SK-N-SH treated with all-trans-retinoic acid at 6 μM for 48 hours (cell line): ENCODE measurements around the gene KCNJ18.
"Not testable (repeated sequence)": the region's sequence is repeated elsewhere in the genome, so short reads cannot be mapped to it uniquely, and the experiment has no call there.

Source experiments
- PATZ1 ChIP-seq: fragments of 250-450 bp; sonication (Bioruptor Pico); IDR thresholded peaks from 2 replicates; pipeline ENCODE4 v1.8.0; 2020; ENCODE audit warnings: mild to moderate bottlenecking, moderate library complexity, borderline replicate concordance
- TOX ChIP-seq: fragments of 250-450 bp; sonication (Bioruptor Pico); IDR thresholded peaks from 2 replicates; pipeline ENCODE4 v1.8.0; 2021; ENCODE audit warnings: mild to moderate bottlenecking, moderate library complexity, borderline replicate concordance
- ZC3H10 ChIP-seq: fragments of 250-450 bp; sonication (Bioruptor Pico); IDR thresholded peaks from 2 replicates; pipeline ENCODE4 v1.5.1; 2021; ENCODE audit warnings: mild to moderate bottlenecking, moderate library complexity
- ZFP30 ChIP-seq: fragments of 450-650 bp; formaldehyde crosslinking; IDR thresholded peaks from 2 replicates; pipeline ENCODE4 v1.5.0; 2022; ENCODE audit warnings: mild to moderate bottlenecking, moderate library complexity
- ZNF70 ChIP-seq: fragments of 450-650 bp; formaldehyde crosslinking; IDR thresholded peaks from 2 replicates; pipeline ENCODE4 v1.5.0; 2020; ENCODE audit warnings: mild to moderate bottlenecking, moderate library complexity
- ZNF8 ChIP-seq: fragments of 450-650 bp; formaldehyde crosslinking; IDR thresholded peaks from 2 replicates; pipeline ENCODE4 v1.5.0; 2020; ENCODE audit warnings: mild to moderate bottlenecking, moderate library complexity

- not testable (repeated sequence) for TF ChIP-seq ZNF8 (CRISPR knock-in tag); PATZ1 (CRISPR knock-in tag); TOX (CRISPR knock-in tag); ZC3H10 (CRISPR knock-in tag); ZNF70 (CRISPR knock-in tag); ZFP30
These were observed 18.7 kb upstream of the KCNJ18 start for GRCh38 chr17:21673451-21674241.
